ENCODE measurements around the gene ERCC1. TPM values are rescaled to one million over a fixed set of nuclear protein-coding genes. Genes with fewer than 3 reads are reported as not detected.
A peak's percentile ranks its signal among the peaks of the same experiment; 100 is the strongest.

The ERCC1 gene
- total and polyA plus RNA-seq, 2 of the 13 experiments (the other 11 are each of a cell fraction or from before 2014, with no cell fraction given): 40.0 to 66.4 TPM

GRCh38 chr19:45405435-45406225 lies 18.1 kb downstream of the ERCC1 start (continued):
- TF ChIP-seq AKNA (CRISPR knock-in tag; IDR thresholded peaks at IDR 0.05; ENCODE audit: borderline replicate concordance) (no peak), NR2F2 (IDR thresholded peaks at IDR 0.05; ENCODE audit: borderline replicate concordance, low read depth) (no peak; the same call in 1 of the 2 replicates), ATF4 (CRISPR knock-in tag; IDR thresholded peaks at IDR 0.05) (no peak), IRF9 (CRISPR knock-in tag; IDR thresholded peaks at IDR 0.05; ENCODE audit: borderline replicate concordance) (no peak; the same call in 1 of the 2 replicates), ZFY (CRISPR knock-in tag; IDR thresholded peaks at IDR 0.05) (0 out of 2 replicates have a peak, but pooled peaks have one; percentile 25), ZNF576 (CRISPR knock-in tag; IDR thresholded peaks at IDR 0.05) (no peak), HCFC1 (IDR thresholded peaks at IDR 0.05; ENCODE audit: low read depth, low read length) (peak; percentile 92), ZNF609 (CRISPR knock-in tag; IDR thresholded peaks at IDR 0.05; ENCODE audit: borderline replicate concordance) (no peak), MIER3 (CRISPR knock-in tag; IDR thresholded peaks at IDR 0.05; ENCODE audit: borderline replicate concordance) (peak; percentile 10; the same call in 1 of the 2 replicates), DNMT1 (CRISPR knock-in tag; IDR thresholded peaks at IDR 0.05) (no peak), ZNF350 (CRISPR knock-in tag; IDR thresholded peaks at IDR 0.05; ENCODE audit: borderline replicate concordance, low read depth) (peak; percentile 9; the same call in 1 of the 2 replicates), NFIC (IDR thresholded peaks at IDR 0.05; ENCODE audit: low read length) (no peak), GATA4 (IDR thresholded peaks at IDR 0.05; ENCODE audit: borderline replicate concordance, low read depth) (no peak), U2AF2 (IDR thresholded peaks at IDR 0.05; ENCODE audit: low read depth, low read length) (no peak), ZNF792 (CRISPR knock-in tag; IDR thresholded peaks at IDR 0.05) (0 out of 2 replicates have a peak, but pooled peaks have one; percentile 15)
